HG02943 (cell line): Measurements from ENCODE around the gene OGA.

Source experiments
- ATAC-seq: cut with Tn5 transposase; IDR thresholded peaks from one replicate; pipeline ENCODE4 v1.9.1; 2021; ENCODE audit warnings: mild to moderate bottlenecking, low read depth, moderate library complexity; ENCODE audit not compliant: unreplicated experiment

The OGA gene

DNA sequence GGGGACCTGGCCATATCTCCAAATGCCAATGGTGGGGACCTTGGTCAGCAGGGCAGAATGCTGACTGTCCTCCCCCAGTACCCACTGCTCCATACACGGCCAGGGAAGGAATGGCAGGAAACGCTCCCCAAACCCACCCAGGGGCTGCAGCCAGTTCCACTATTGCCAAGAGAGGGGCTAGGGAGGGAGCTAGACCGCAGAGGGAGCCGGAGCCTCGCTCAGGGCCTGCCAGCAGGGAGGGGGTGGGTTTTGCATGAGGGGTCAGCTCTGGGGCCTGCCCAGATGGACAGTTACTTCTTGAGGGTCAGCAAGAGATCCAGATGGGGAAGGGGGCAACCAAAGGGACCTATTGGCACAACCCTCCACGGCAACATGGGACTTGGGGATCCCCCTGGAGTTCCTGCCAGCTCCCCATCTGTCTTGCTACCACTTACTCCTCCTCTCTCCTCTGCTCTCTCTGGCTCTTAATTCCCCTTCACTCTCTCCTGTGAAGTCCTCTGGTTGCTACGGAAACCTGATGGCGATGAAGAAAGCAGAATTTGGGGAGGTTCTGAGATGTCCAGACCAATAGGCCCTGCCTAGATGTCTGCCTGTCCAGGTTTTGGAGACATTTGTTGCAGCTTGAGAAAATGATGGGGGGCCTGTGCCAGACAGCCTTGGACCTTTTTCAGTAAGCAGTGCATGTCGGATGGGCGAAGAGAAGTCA lies 55.0 kb downstream of the OGA start:
- ATAC-seq: no peak

DNA sequence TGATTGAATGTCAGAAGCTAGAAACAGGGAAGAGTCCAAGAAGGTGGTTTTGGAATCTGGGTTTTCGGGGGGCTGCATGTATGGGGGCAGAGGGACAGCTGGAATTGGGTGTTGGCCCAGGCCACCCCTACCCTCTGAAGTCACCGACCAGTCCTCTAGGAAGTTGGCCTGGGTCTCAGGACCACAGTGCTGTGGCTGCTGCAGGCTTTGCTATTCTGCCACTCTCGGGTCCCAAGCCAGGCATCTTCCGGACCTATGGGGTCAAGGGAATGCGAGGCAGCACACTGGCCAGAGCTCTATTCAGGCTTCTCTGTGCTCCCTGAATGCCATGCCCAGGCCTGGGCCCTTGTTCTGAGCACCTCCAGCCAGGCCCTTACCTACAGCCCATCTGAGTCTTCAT lies 55.5 kb downstream of the OGA start:
- no peak for ATAC-seq

DNA sequence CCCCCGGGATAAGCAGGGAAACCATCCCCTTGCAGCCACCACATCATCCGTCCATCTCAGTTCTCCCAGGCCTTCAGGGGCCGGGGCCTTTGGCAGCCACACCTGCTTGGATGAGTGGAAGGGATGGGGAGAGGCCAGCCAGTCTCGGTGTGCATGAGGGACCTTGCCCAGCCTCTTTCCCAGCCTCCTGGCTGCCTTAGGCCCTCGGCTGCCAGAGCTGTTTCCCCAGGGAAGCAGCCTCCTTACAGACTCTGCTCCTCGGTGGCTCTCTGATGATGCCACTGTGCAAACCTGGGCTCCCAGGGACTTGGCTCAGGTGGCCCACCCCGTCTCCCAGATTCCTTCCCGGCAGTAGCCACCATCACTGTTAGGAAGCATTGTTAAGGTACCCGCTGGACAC lies 57.0 kb downstream of the OGA start:
- ATAC-seq: no peak

DNA sequence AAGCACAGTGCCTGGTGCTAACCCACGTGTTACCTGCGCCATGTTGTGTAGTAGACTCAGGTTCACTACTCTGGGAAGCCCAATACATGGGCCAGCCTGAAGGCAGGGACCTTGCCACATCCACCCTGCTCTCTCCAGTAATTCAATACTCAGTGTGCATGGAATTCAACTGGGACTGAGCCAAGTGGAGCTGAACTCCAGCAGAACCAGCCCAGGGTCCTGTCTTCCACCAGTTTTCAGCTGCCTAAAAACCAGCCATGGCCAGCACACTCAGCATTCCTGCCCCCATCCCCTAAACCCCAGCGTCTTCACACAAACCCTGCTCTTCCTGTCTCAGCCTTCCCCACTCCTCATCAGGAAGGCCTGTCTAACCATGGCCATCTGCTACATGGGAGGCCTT lies 57.7 kb downstream of the OGA start:
- no peak for ATAC-seq

DNA sequence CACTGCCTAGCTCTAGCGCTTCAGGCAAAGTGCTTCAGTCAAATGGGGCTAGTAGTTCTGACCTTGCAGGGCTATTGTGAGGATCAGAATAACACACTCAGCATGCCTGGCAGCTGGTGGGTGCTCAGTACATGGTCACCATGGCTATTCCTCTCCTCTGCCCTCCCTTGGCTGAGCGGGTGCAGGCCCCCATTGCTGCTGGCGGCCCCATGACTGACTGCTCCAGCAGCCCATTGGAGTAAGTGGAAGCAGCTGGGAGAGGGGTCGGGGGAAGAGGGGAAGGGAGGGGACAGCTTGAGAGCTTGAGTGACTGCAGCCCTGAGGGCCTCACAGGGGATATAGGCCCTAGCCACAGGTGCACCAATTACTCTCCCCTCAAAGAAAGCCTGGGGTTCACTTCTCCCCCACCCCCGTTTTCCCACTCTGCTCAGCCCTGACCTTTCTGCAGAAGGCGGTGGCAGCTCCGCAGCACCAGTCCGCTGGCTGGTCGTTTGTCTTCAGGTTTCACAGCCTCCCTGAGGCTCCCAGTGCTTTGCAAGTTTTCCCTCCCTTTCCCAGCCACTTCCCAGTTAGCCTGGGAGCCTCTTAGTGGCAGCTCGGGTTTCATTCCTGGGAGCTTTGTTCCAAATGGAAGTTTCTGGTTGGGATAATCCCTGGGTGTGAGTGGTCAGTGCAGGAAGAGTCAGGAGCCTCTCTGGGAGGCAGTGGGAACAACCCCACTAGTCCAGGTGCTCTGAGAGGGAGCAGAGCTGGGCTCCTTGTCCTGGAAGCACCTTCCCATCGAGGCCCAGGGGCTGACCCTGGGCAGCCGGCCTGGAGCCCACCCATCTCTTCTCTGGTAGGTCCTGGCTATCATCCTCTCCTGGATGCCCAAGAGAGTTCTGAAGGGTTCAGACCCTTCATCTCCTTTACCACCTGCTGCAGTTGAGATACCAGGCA lies 58.7 kb downstream of the OGA start:
- no peak for ATAC-seq

DNA sequence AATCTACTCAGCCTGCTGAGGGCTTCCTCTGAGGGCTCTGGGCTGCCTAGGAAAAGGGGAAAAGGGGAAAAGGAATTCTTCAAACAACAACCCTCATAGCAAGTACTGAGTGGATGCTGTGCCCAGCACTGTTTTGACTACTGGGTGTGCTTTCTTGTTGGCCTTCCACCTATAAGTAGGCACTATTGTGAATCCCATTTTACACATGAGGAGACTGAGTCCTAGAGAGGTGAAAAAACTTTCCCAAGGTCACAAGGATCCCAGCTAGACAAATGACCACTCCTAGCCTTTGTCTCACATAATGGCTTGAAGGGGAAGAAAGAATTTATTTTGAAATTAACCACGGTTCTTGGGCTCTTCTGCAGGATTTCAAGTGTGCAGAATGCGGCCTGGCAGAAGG lies 59.4 kb downstream of the OGA start:
- no peak for ATAC-seq

- no peak for ATAC-seq
These were observed 66.0 kb downstream of the OGA start for GRCh38 chr10:101752241-101752640.

DNA sequence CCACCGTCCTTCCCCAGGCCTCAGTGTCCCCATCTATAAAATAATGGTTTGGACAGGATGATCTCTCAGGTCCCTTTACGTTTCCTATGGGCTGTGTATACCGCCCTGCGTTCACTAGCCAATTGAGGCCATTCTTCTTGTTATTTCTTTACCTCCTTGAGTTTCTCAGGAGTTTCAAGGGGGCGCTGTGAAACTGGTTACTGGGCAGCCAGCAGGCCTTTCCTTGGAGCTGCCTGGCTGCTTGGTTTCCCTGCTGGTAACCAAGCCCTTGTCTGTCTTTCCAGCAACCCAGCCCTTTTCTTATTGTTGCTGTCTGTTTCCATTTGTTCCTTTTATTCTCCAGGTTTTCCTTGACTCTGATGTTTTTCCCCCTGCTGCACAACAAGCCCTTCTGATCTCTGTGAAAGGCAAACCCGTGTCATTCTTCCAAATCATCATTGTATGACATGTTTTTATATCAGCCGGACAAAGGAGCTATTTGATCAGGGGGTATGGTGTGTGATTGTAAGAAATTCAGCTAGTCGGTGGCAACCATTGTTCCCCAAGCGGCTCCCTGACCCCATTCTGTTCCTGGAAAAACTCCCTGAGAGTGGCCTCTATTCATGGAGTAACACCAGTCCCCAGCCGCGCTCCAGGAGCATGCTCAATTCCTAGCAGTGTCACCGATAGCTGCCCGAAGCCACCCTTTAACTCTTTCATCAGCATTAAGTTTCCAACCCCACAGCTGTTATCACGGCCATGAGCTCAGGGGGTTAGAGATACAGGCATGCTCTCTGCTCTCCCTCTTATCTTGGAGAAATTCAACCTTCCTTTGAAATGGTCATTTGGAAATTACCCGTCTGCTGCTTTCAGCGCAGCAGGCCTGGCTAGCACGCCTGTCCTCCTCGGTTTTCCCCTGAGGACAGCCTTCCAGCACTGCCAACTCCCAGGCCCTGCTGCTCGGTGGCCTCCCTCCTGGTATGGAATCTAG lies 68.9 kb downstream of the OGA start:
- no peak for ATAC-seq

DNA sequence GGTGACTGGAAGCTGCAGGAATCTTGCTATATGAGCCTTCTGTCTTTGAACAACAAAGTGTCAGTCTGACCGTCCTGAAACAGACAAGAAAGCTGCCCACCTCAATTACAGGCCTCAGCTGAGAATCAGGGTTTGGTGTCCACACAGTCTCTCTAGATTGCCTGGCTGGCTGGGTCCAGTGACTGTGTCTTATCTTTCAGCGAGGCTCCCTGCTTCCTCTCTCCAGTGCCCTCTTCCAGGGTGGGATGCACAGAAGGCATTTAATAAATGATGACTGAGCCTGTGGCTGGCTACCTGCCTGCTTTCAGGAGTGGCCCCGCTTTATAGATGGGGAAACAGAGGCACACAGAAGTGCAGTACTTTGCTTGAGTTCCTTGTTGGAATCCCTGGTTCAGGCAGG lies 69.7 kb downstream of the OGA start:
- no peak for ATAC-seq

GRCh38 chr10:101745074-101745696 lies 73.1 kb downstream of the OGA start:
- no peak for ATAC-seq

DNA sequence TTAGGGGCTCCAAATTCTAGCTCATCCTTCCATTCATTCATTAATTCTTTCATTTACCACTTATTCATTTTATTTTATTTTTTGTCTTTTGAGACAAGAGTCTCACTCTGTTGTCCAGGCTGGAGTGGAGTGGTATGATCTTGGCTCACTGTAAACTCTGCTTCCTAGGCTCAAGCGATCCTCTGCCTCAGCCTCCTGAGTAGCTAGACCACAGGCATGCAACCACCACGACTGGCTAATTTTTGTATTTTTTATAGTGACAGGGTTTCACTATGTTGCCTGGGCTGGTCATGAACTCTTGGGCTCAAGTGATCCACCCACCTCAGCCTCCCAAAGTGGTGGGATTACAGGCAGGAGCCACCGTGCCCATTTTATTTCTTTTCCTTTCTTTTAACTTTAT lies 74.0 kb downstream of the OGA start:
- no peak for ATAC-seq

DNA sequence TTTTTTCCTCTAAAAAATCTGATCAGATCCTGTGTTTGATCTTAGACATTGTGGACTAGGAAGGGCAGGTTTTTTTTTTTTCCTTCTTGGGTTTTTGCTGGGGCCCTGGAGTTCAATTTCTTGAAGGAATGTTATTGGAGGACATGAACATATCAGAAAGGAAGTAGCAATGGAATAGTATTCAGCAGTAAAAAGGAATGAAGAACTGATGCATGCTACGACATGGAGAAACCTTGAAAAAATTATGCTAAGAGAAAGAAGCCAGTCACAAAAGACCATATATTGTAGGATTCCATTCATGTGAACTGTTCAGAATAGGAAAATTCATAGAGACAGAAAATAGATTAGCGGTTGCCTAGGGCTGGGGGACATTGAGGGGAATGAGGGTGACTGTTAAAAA lies 76.3 kb downstream of the OGA start:
- no peak for ATAC-seq

- no peak for ATAC-seq
These were observed 81.6 kb downstream of the OGA start for GRCh38 chr10:101736666-101737065.
